H54 (cell line): ENCODE data around the gene ZDHHC14.
"Not testable (repeated sequence)": the region's sequence is repeated elsewhere in the genome, so short reads cannot be mapped to it uniquely, and the experiment has no call there.

Experiments used
- DNase-seq: peaks from one replicate; pipeline ENCODE4 v3.0.0; 2011; ENCODE audit warnings: low spot score, mixed read lengths; ENCODE audit not compliant: insufficient read length
- FAIRE-seq: peaks from 3 replicates; lab custom pipeline; 2011; peaks lifted over from hg19 to GRCh38; lab: Jason Lieb, UNC
- POLR2A ChIP-seq: IDR thresholded peaks from 2 replicates; pipeline ENCODE4 v1.6.1; 2011; ENCODE audit warnings: low read depth, mild to moderate bottlenecking, low read length

ZDHHC14 gene

GRCh38 chr6:157712585-157713295, 331.8 kb downstream of the ZDHHC14 start:
- DNase-seq (no peak), FAIRE-seq (no peak)
- TF ChIP-seq POLR2A: no peak

- DNase-seq (no peak), FAIRE-seq (no peak)
- no peak for TF ChIP-seq POLR2A
These were observed 332.6 kb downstream of the ZDHHC14 start for GRCh38 chr6:157713451-157714152.

GRCh38 chr6:157714153-157714490, 333.1 kb downstream of the ZDHHC14 start:
- DNase-seq: no peak
- no peak for TF ChIP-seq POLR2A
- FAIRE-seq: no peak

GRCh38 chr6:157715728-157716164, 334.8 kb downstream of the ZDHHC14 start:
- TF ChIP-seq POLR2A: no peak
- no peak for DNase-seq
- FAIRE-seq: no peak

- TF ChIP-seq POLR2A: no peak
- FAIRE-seq (no peak), DNase-seq (no peak)
These were observed 335.4 kb downstream of the ZDHHC14 start for GRCh38 chr6:157716251-157716995.

GRCh38 chr6:157717340-157717748, 336.4 kb downstream of the ZDHHC14 start:
- DNase-seq (no peak), FAIRE-seq (no peak)
- TF ChIP-seq POLR2A: no peak

- DNase-seq: no peak
- TF ChIP-seq POLR2A: no peak
- no peak for FAIRE-seq
These were observed 337.7 kb downstream of the ZDHHC14 start for GRCh38 chr6:157718503-157719187.

GRCh38 chr6:157720964-157721363, 340.0 kb downstream of the ZDHHC14 start:
- DNase-seq, FAIRE-seq: not testable (repeated sequence)

- no peak for TF ChIP-seq POLR2A
- DNase-seq (no peak), FAIRE-seq (no peak)
These were observed 340.4 kb downstream of the ZDHHC14 start for GRCh38 chr6:157721426-157721825.

- DNase-seq: no peak
- TF ChIP-seq POLR2A: no peak
- no peak for FAIRE-seq
These were observed 340.8 kb downstream of the ZDHHC14 start for GRCh38 chr6:157721830-157722229.

GRCh38 chr6:157723376-157723775, 342.4 kb downstream of the ZDHHC14 start:
- no peak for TF ChIP-seq POLR2A
- FAIRE-seq (no peak), DNase-seq (no peak)

GRCh38 chr6:157724138-157724820, 343.3 kb downstream of the ZDHHC14 start:
- no peak for TF ChIP-seq POLR2A
- no peak for DNase-seq
- FAIRE-seq: no peak
